Measurements from ENCODE around the gene FAU. TPM values are rescaled to one million over a fixed set of nuclear protein-coding genes. Genes with fewer than 3 reads are reported as not detected.
A peak's percentile ranks its signal among the peaks of the same experiment; 100 is the strongest.

FAU gene
- total and polyA plus RNA-seq, 4 donors, result 174 to 693 (median 613) TPM

DNA sequence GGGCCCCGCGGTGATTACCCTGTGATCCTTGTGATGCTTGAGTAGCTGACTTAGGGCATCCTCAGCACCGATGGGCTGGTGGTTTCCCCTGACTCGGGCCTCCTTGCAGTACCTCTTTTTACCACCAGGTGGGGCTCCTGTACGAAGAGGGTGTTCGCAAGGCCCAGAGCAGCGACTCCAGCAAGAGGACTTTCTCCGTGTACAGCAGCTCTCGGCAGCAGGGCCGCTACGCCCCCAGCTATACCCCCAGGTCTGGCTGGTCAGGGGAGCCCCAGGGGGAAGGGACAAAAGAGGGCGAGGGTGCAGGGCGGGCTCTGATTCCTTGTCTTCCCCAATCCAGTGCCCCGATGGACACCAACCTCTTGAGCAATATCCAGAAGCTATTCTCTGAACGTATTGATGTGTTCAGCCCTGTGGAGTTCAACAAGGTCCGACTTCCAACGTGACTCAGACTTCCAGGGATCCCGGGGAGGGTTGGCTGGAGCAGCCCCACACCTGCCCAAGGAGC is 11.5 kb downstream of the FAU start:
- Histone ChIP-seq H3K9me3 (ENCODE audit: control insufficient read depth, insufficient read depth, low read length) (no peaks in the 10 kb centered on the region), H3K27ac (ENCODE audit: low read depth, low read length) (no peak overlapping the region), H3K4me3 (ENCODE audit: low read depth, low read length) (peak overlapping the region; percentile 16), H3K36me3 (ENCODE audit: control insufficient read depth, insufficient read depth, low read length) (peaks cover 76% of the 10 kb centered on the region), H3K4me1 (ENCODE audit: control insufficient read depth, insufficient read depth, low read length) (peaks cover 49% of the 10 kb centered on the region), H3K27me3 (ENCODE audit: control insufficient read depth, insufficient read depth, low read length) (no peaks in the 10 kb centered on the region)
- WGBS (ENCODE audit: insufficient coverage), result 7% methylated on average over 16 of the region's 18 CpGs
- peak in 5 of 6 donors; percentile 73 to 94 (median 73) for DNase-seq (ENCODE audit: low read depth in 4 of 6, low spot score in 6 of 6)

DNA sequence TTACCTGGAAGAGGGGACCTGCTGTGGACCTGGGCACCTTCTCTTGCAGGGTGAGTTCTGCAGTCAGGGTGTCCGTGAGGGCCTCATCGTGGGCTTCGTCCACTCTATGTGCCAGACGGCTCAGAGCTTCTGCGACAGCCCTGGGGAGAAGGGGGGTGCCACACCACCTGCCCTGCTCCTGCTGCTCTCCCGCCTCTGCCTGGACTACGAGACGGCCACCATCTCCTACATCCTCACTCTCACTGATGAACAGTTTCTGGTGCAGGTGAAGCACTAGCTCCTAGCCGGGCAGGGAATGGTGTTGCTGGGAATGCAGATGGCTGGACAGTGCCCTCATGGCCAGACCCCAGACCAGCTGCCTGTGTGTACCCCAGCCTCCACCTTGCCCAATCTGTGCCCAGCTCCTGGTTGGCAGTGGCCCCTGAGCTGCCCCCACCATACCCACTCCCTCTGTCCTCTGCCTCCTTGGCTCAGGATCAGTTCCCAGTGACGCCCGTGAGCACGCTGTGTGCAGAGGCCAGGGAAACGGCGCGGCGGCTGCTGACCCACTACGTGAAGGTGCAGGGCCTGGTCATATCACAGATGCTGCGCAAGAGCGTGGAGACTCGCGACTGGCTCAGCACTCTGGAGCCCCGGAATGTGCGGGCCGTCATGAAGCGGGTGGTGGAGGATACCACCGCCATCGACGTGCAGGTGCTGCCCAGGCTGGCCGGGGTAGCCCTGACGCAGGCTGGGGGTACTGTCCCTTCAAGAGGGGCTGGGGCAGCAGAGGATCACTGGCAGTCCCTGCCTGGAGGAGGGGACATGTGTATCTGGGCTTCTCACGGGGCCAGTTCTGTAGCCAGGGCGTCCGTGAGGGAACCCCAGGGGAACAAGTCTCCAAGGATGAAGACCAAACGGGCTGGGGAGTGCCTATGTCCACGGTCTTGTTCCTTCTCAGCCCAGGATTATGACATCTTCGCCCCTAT is 12.4 kb downstream of the FAU start:
- Histone ChIP-seq H3K4me1 (ENCODE audit: control insufficient read depth, insufficient read depth, low read length) (peaks cover 40% of the 10 kb centered on the region), H3K27me3 (ENCODE audit: control insufficient read depth, insufficient read depth, low read length) (no peaks in the 10 kb centered on the region), H3K9me3 (ENCODE audit: control insufficient read depth, insufficient read depth, low read length) (no peaks in the 10 kb centered on the region), H3K36me3 (ENCODE audit: control insufficient read depth, insufficient read depth, low read length) (peaks cover 67% of the 10 kb centered on the region), H3K4me3 (ENCODE audit: low read depth, low read length) (no peak overlapping the region), H3K27ac (ENCODE audit: low read depth, low read length) (no peak overlapping the region)
- no peak for DNase-seq (ENCODE audit: low read depth in 4 of 6, low spot score in 6 of 6)
- 92% methylated on average over 29 of the region's 36 CpGs for WGBS (ENCODE audit: insufficient coverage)

DNA sequence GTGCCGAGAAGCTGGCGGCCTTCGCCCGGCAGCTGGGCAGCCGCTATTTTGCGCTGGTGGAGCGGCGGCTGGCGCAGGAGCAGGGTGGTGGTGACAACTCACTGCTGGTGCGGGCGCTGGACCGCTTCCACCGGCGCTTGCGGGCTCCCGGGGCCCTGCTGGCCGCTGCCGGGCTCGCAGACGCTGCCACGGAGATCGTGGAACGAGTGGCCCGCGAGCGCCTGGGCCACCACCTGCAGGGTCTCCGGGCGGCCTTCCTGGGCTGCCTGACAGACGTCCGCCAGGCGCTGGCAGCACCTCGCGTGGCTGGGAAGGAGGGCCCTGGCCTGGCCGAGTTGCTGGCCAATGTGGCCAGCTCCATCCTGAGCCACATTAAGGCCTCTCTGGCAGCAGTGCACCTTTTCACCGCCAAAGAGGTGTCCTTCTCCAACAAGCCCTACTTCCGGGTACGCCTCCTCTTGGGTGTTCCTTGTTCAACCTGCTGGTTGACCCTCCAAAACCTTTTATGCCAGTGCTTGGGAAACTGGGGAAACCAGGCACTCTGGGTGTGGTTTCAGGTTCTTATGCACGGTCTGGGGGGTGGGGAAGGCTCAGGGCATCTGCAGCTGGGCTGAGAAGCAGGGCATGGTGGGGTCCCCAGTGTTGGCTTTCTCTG is 13.3 kb downstream of the FAU start:
- Histone ChIP-seq H3K9me3 (ENCODE audit: control insufficient read depth, insufficient read depth, low read length) (no peaks in the 10 kb centered on the region), H3K27ac (ENCODE audit: low read depth, low read length) (no peak overlapping the region), H3K4me1 (ENCODE audit: control insufficient read depth, insufficient read depth, low read length) (peaks cover 31% of the 10 kb centered on the region), H3K4me3 (ENCODE audit: low read depth, low read length) (no peak overlapping the region), H3K36me3 (ENCODE audit: control insufficient read depth, insufficient read depth, low read length) (peaks cover 64% of the 10 kb centered on the region), H3K27me3 (ENCODE audit: control insufficient read depth, insufficient read depth, low read length) (no peaks in the 10 kb centered on the region)
- WGBS (ENCODE audit: insufficient coverage), result 94% methylated on average over 32 of the region's 38 CpGs
- no peak for DNase-seq (ENCODE audit: low read depth in 4 of 6, low spot score in 6 of 6)

DNA sequence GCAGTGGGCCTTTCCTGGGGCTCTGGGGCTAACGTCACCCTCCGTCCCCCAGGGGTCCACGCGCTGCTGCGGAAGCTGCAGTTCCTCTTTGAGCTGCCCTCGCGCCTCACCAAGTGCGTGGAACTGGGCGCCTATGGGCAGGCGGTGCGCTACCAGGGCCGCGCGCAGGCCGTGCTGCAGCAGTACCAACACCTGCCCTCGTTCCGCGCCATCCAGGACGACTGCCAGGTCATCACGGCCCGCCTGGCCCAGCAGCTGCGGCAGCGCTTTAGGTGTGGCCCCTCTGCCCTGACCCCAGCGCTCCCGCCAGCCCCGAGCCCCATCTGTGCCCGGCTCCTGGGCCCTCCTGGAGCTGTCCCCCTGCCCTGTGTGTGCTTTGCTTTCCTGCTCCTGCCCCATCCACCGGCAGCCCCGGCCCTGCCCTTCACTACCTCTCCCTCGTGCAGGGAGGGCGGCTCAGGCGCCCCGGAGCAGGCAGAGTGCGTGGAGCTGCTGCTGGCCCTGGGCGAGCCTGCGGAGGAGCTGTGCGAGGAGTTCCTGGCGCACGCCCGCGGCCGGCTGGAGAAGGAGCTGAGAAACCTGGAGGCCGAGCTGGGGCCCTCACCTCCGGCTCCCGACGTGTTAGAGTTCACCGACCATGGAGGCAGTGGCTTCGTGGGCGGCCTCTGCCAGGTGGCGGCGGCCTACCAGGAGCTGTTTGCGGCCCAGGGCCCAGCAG is 14.0 kb downstream of the FAU start:
- 96% methylated on average over 52 of the region's 52 CpGs for WGBS (ENCODE audit: insufficient coverage)
- Histone ChIP-seq H3K4me3 (ENCODE audit: low read depth, low read length) (no peak overlapping the region), H3K27me3 (ENCODE audit: control insufficient read depth, insufficient read depth, low read length) (no peaks in the 10 kb centered on the region), H3K4me1 (ENCODE audit: control insufficient read depth, insufficient read depth, low read length) (peaks cover 26% of the 10 kb centered on the region), H3K27ac (ENCODE audit: low read depth, low read length) (no peak overlapping the region), H3K36me3 (ENCODE audit: control insufficient read depth, insufficient read depth, low read length) (peaks cover 58% of the 10 kb centered on the region), H3K9me3 (ENCODE audit: control insufficient read depth, insufficient read depth, low read length) (no peaks in the 10 kb centered on the region)
- DNase-seq (ENCODE audit: low read depth in 4 of 6, low spot score in 6 of 6), result no peak

DNA sequence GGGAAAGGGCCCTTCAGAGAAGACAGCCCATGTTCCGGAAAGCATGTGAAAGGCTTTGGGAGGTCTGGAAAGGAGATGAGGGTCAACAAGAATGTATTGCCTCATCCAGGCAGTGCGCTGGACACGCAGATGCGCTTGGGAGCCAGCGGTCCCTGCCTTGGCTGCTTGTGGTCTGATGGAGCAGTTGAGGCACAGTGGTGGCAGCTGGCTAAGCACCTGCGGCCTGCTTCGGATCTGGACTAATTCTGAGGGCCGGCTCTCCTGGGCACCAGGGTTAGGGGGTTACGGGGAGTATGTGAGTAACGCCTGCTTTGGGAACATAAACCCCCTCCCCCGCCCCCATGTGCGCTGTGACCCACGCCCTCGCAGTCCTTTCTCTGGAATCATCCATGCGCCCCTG is 14.9 kb downstream of the FAU start:
- no peak for DNase-seq (ENCODE audit: low read depth in 4 of 6, low spot score in 6 of 6)
- Histone ChIP-seq H3K27ac (ENCODE audit: low read depth, low read length) (no peak overlapping the region), H3K9me3 (ENCODE audit: control insufficient read depth, insufficient read depth, low read length) (no peaks in the 10 kb centered on the region), H3K4me3 (ENCODE audit: low read depth, low read length) (no peak overlapping the region), H3K4me1 (ENCODE audit: control insufficient read depth, insufficient read depth, low read length) (peaks cover 27% of the 10 kb centered on the region), H3K27me3 (ENCODE audit: control insufficient read depth, insufficient read depth, low read length) (no peaks in the 10 kb centered on the region), H3K36me3 (ENCODE audit: control insufficient read depth, insufficient read depth, low read length) (peaks cover 56% of the 10 kb centered on the region)
- WGBS (ENCODE audit: insufficient coverage), result 98% methylated on average over 7 of the region's 15 CpGs

DNA sequence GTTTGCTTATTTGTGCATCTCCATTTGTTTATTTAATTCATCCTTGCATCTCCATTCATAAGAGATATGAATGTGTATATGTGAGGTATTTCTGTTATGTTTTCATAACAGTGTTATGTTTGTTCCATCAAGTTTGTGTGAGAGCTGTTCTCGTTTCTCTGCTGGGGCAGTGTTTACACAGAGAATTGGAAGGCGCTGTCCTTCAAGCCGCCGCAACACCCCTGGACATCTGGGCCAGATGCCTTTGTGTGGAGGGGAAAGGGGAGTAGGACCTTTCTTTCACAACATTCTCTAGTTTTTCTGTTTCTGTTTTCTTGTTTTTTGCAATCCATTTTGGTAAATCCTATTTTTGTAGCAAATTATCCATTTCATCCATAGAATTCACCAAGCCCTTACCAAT is 17.3 kb downstream of the FAU start:
- H3K4me1 ChIP-seq (ENCODE audit: control insufficient read depth, insufficient read depth, low read length), result peaks cover 18% of the 10 kb centered on the region
- no peaks in the 10 kb centered on the region for H3K9me3 ChIP-seq (ENCODE audit: control insufficient read depth, insufficient read depth, low read length)
- H3K4me3 ChIP-seq (ENCODE audit: low read depth, low read length), result no peak overlapping the region
- peaks cover 38% of the 10 kb centered on the region for H3K36me3 ChIP-seq (ENCODE audit: control insufficient read depth, insufficient read depth, low read length)
- H3K27ac ChIP-seq (ENCODE audit: low read depth, low read length), result no peak overlapping the region
- no peaks in the 10 kb centered on the region for H3K27me3 ChIP-seq (ENCODE audit: control insufficient read depth, insufficient read depth, low read length)
- WGBS (ENCODE audit: insufficient coverage), result 43% methylated on average over 1 of the region's 4 CpGs
- DNase-seq (ENCODE audit: low read depth in 4 of 6, low spot score in 6 of 6), result no peak

DNA sequence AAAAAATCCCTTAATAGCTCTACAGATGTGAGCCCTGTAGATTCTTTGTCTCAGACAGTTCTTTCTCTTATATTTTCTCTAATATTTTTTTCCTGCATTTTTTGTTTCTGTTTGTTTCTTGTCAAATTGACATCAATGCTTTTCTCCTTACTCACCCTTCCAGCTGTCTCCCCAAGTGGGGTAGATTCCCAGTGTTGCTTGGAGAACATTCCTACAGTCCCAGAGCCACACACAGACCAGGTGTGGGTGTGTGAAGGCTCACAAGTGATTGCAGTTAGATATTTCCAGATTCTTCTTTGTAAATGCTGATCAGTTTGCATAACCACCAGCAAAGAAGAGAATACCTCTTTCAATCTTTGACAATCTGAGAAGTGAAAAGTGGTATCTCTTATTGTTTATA is 18.5 kb downstream of the FAU start:
- Histone ChIP-seq H3K27ac (ENCODE audit: low read depth, low read length) (no peak overlapping the region), H3K4me1 (ENCODE audit: control insufficient read depth, insufficient read depth, low read length) (peaks cover 18% of the 10 kb centered on the region), H3K27me3 (ENCODE audit: control insufficient read depth, insufficient read depth, low read length) (no peaks in the 10 kb centered on the region), H3K9me3 (ENCODE audit: control insufficient read depth, insufficient read depth, low read length) (no peaks in the 10 kb centered on the region), H3K4me3 (ENCODE audit: low read depth, low read length) (no peak overlapping the region), H3K36me3 (ENCODE audit: control insufficient read depth, insufficient read depth, low read length) (peaks cover 34% of the 10 kb centered on the region)
- DNase-seq (ENCODE audit: low read depth in 4 of 6, low spot score in 6 of 6), result no peak

DNA sequence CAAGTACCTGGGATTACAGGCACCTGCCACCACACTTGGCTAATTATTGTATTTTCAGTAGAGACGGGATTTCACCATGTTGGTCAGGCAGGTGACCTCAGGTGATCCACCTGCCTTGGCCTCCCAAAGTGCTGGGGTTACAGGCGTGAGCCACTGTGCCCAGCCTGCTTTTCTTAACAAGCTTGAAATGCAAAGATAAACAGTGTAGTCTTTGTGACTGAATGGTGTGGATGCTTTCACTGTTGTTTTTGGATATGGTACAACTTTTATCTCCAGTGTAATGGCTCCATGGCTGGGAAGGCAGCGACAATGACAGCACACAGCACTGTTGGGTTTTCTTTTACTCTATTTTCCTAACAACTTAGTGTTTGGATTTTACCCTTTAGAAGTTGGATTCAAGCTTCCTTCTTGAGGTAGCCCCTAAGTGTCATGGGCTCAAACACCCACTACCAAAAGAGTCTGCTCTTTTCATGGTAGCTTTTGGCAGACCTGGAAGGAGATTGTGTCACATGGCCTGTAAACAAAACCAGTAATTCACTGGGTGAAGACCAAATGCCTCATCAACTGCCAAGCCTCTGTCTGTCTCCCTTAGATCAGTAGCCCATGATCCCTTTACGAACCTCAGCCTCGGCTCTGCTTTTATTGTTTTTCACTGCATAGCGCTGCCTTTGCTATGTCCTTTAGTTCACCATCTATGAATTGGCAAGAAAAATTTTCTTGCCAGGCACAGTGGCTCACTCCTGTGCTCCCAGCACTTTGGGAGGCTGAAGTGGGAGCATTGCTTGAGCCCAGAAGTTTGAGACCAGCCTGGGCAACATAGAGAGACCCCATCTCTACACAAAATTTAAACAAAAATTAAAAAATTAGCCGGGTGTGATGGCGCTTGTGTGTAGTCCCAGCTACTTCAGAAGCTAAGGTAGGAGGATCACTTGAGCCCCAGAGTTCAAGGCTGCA is 19.5 kb downstream of the FAU start:
- H3K9me3 ChIP-seq (ENCODE audit: control insufficient read depth, insufficient read depth, low read length), result no peaks in the 10 kb centered on the region
- peak in 1 of 6 donors; percentile 62 for DNase-seq (ENCODE audit: low read depth in 4 of 6, low spot score in 6 of 6)
- H3K4me3 ChIP-seq (ENCODE audit: low read depth, low read length), result no peak overlapping the region
- H3K4me1 ChIP-seq (ENCODE audit: control insufficient read depth, insufficient read depth, low read length), result peaks cover 19% of the 10 kb centered on the region
- H3K27ac ChIP-seq (ENCODE audit: low read depth, low read length), result peak overlapping the region; percentile 57
- H3K36me3 ChIP-seq (ENCODE audit: control insufficient read depth, insufficient read depth, low read length), result peaks cover 27% of the 10 kb centered on the region
- no peaks in the 10 kb centered on the region for H3K27me3 ChIP-seq (ENCODE audit: control insufficient read depth, insufficient read depth, low read length)
- WGBS (ENCODE audit: insufficient coverage), result 54% methylated on average over 6 of the region's 8 CpGs

Measured in spinal cord (tissue), 10 donors.